Measurements from ENCODE around the gene HPSE2.

DNA sequence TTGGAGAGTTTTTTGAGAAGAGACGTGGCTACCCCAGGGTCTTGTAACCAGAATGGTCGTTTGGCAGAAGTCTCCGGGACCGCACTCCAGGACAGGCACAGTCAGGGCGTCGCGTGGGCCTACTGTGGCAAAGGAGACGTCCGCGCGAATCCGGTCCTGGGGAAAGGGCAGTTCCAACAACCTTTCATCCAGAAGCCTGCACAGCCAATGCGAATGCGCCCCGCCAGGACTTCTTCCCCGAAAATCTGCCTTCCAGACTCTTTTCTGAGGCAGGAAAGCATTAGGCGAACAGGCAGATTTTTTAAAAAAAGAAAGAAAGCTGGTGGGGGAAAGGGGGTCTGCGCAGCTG is 2.0 kb downstream of the HPSE2 start:
- TF ChIP-seq, protein P1, sequence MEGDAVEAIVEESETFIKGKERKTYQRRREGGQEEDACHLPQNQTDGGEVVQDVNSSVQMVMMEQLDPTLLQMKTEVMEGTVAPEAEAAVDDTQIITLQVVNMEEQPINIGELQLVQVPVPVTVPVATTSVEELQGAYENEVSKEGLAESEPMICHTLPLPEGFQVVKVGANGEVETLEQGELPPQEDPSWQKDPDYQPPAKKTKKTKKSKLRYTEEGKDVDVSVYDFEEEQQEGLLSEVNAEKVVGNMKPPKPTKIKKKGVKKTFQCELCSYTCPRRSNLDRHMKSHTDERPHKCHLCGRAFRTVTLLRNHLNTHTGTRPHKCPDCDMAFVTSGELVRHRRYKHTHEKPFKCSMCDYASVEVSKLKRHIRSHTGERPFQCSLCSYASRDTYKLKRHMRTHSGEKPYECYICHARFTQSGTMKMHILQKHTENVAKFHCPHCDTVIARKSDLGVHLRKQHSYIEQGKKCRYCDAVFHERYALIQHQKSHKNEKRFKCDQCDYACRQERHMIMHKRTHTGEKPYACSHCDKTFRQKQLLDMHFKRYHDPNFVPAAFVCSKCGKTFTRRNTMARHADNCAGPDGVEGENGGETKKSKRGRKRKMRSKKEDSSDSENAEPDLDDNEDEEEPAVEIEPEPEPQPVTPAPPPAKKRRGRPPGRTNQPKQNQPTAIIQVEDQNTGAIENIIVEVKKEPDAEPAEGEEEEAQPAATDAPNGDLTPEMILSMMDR (IDR thresholded peaks at IDR 0.05; ENCODE audit: low read depth, low read length, missing input control): no peak
- TF ChIP-seq, protein P2, sequence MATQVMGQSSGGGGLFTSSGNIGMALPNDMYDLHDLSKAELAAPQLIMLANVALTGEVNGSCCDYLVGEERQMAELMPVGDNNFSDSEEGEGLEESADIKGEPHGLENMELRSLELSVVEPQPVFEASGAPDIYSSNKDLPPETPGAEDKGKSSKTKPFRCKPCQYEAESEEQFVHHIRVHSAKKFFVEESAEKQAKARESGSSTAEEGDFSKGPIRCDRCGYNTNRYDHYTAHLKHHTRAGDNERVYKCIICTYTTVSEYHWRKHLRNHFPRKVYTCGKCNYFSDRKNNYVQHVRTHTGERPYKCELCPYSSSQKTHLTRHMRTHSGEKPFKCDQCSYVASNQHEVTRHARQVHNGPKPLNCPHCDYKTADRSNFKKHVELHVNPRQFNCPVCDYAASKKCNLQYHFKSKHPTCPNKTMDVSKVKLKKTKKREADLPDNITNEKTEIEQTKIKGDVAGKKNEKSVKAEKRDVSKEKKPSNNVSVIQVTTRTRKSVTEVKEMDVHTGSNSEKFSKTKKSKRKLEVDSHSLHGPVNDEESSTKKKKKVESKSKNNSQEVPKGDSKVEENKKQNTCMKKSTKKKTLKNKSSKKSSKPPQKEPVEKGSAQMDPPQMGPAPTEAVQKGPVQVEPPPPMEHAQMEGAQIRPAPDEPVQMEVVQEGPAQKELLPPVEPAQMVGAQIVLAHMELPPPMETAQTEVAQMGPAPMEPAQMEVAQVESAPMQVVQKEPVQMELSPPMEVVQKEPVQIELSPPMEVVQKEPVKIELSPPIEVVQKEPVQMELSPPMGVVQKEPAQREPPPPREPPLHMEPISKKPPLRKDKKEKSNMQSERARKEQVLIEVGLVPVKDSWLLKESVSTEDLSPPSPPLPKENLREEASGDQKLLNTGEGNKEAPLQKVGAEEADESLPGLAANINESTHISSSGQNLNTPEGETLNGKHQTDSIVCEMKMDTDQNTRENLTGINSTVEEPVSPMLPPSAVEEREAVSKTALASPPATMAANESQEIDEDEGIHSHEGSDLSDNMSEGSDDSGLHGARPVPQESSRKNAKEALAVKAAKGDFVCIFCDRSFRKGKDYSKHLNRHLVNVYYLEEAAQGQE (IDR thresholded peaks at IDR 0.05): no peak
- TF ChIP-seq MAX (IDR thresholded peaks at IDR 0.05): no peak
- no peak for TF ChIP-seq EGR1 (IDR thresholded peaks at IDR 0.05; ENCODE audit: low read depth in 2 of 2)
- TF ChIP-seq HNF4A (conservative IDR thresholded peaks at IDR 0.05): no peak
- TF ChIP-seq JUND (IDR thresholded peaks at IDR 0.05): no peak
- TF ChIP-seq FOXA1 (IDR thresholded peaks at IDR 0.05): no peak
- no peak for TF ChIP-seq GABPA (IDR thresholded peaks at IDR 0.05 in 1 of 2, conservative IDR thresholded peaks at IDR 0.05 in 1 of 2)
- TF ChIP-seq NR2F2 (IDR thresholded peaks at IDR 0.05): no peak
- TF ChIP-seq, protein P3, sequence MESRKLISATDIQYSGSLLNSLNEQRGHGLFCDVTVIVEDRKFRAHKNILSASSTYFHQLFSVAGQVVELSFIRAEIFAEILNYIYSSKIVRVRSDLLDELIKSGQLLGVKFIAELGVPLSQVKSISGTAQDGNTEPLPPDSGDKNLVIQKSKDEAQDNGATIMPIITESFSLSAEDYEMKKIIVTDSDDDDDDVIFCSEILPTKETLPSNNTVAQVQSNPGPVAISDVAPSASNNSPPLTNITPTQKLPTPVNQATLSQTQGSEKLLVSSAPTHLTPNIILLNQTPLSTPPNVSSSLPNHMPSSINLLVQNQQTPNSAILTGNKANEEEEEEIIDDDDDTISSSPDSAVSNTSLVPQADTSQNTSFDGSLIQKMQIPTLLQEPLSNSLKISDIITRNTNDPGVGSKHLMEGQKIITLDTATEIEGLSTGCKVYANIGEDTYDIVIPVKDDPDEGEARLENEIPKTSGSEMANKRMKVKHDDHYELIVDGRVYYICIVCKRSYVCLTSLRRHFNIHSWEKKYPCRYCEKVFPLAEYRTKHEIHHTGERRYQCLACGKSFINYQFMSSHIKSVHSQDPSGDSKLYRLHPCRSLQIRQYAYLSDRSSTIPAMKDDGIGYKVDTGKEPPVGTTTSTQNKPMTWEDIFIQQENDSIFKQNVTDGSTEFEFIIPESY (IDR thresholded peaks at IDR 0.05): no peak
- TF ChIP-seq YY1 (IDR thresholded peaks at IDR 0.05): no peak
